Testis (tissue), 3 donors: ENCODE data around the gene SLC24A1. TPM values are rescaled to one million over a fixed set of nuclear protein-coding genes. Genes with fewer than 3 reads are reported as not detected.

ENCODE experiments used
- DNase-seq: peaks from one replicate; pipeline ENCODE4 v3.0.0-alpha.2; 2019
- H3K27ac ChIP-seq, 2 donors: fragments of 200-600 bp; sonication (generic); one replicate each; pipeline ENCODE4 v1.5.1; 2019
- H3K27me3 ChIP-seq: fragments of 200-600 bp; sonication (generic); one replicate; pipeline ENCODE4 v1.5.1; 2019
- H3K36me3 ChIP-seq: fragments of 200-600 bp; sonication (generic); one replicate; pipeline ENCODE4 v1.5.1; 2017; ENCODE audit warnings: low read depth; ENCODE audit errors: missing control alignments
- H3K4me1 ChIP-seq: fragments of 200-600 bp; sonication (generic); one replicate; pipeline ENCODE4 v1.5.1; 2019
- H3K4me3 ChIP-seq, 2 donors: fragments of 200-600 bp; sonication (generic); one replicate each; pipeline ENCODE4 v1.5.1; 2017 to 2019
- H3K9me3 ChIP-seq: fragments of 200-600 bp; sonication (generic); one replicate; pipeline ENCODE4 v1.5.1; 2017
- CTCF ChIP-seq, 3 experiments: fragments of 450-650 bp in 2 of 3; fragments of 200-600 bp in 1 of 3; sonication (generic) in 1 of 3; IDR thresholded peaks; one replicate each; pipeline ENCODE4 v1.5.1; 2016 to 2019; ENCODE audit warnings: antibody characterized with exemption in 3 of 3, mild to moderate bottlenecking in 2 of 3, moderate library complexity in 1 of 3
- POLR2A ChIP-seq: fragments of 450-650 bp; IDR thresholded peaks from one replicate; pipeline ENCODE4 v1.6.1; 2017; ENCODE audit warnings: antibody characterized with exemption, mild to moderate bottlenecking, moderate library complexity
- WGBS, 2 donors: methylation state at CpG; one replicate each; pipeline ENCODE4 v1.1.5; 2018; 5-methylcytosine and 5-hydroxymethylcytosine counted together
- intact Hi-C: fragments of 100-400 bp; cut with DNase I; formaldehyde crosslinking; loops from one replicate; pipeline ENCODE4 v1.15.1; 2023; ENCODE audit warnings: low total_unique reads
- polyA plus RNA-seq: library from polyadenylated mRNA; stranded (reverse); fragments of 350-450 nt; fragmentation: Illumina TruSeq; extraction: RNeasy Lipid Tissue Mini Kit (QIAGEN cat#74804); gene quantifications from one replicate; pipeline ENCODE4 v1.2.3, GENCODE V29; 2014; ENCODE audit warnings: low read depth, low replicate concordance; ENCODE audit not compliant: insufficient read depth
- total RNA-seq, 2 donors: library from RNA; depleted of rRNA; stranded (reverse); fragments of >200 nt; gene quantifications; one replicate each; pipeline ENCODE4 v1.2.3, GENCODE V29; 2016

SLC24A1 gene
- total and polyA plus RNA-seq, 3 donors from 2014 or later, result 13.4 to 24.3 (median 16.9) TPM

- H3K9me3 ChIP-seq, result no peaks in the 10 kb centered on the region
- H3K36me3 ChIP-seq, result no peaks in the 10 kb centered on the region
- no peaks in the 10 kb centered on the region for H3K27me3 ChIP-seq
- no peak for DNase-seq
- no peak overlapping the region for H3K27ac ChIP-seq
- H3K4me3 ChIP-seq, result no peak overlapping the region
- no peaks in the 10 kb centered on the region for H3K4me1 ChIP-seq
- intact Hi-C loops, result no loop called here
- TF ChIP-seq CTCF (IDR thresholded peaks at IDR 0.05) (no peak), POLR2A (no peak)
- 91 to 92% methylated on average over 2 of the region's 2 CpGs for WGBS, 2 donors
Measured at GRCh38 chr15:65620833-65621232, 905 bp upstream of the SLC24A1 start.

- intact Hi-C loops, result no loop called here
- Histone ChIP-seq H3K4me3 (no peak overlapping the region), H3K36me3 (no peaks in the 10 kb centered on the region), H3K27me3 (no peaks in the 10 kb centered on the region), H3K9me3 (no peaks in the 10 kb centered on the region), H3K27ac (no peak overlapping the region), H3K4me1 (no peaks in the 10 kb centered on the region)
- no peak for DNase-seq
- TF ChIP-seq POLR2A, result no peak
- TF ChIP-seq CTCF (IDR thresholded peaks at IDR 0.05), result no peak
Measured at GRCh38 chr15:65623103-65623502, 1.4 kb downstream of the SLC24A1 start.

- no peaks in the 10 kb centered on the region for H3K36me3 ChIP-seq
- intact Hi-C loops, result no loop called here
- TF ChIP-seq POLR2A (no peak), CTCF (IDR thresholded peaks at IDR 0.05) (no peak)
- DNase-seq, result no peak
- 76 to 77% methylated on average over 4 of the region's 4 CpGs for WGBS, 2 donors
- no peak overlapping the region for H3K4me3 ChIP-seq
- no peak overlapping the region for H3K27ac ChIP-seq
- no peaks in the 10 kb centered on the region for H3K4me1 ChIP-seq
- H3K27me3 ChIP-seq, result no peaks in the 10 kb centered on the region
- no peaks in the 10 kb centered on the region for H3K9me3 ChIP-seq
Measured at GRCh38 chr15:65626856-65627255, 5.1 kb downstream of the SLC24A1 start.

- no peaks in the 10 kb centered on the region for H3K36me3 ChIP-seq
- WGBS, 2 donors, result 86 to 92% methylated on average over 3 of the region's 3 CpGs
- intact Hi-C loops, result no loop called here
- no peaks in the 10 kb centered on the region for H3K9me3 ChIP-seq
- no peak overlapping the region for H3K4me3 ChIP-seq
- H3K4me1 ChIP-seq, result no peaks in the 10 kb centered on the region
- no peaks in the 10 kb centered on the region for H3K27me3 ChIP-seq
- no peak for TF ChIP-seq CTCF (IDR thresholded peaks at IDR 0.05)
- TF ChIP-seq POLR2A, result no peak
- no peak overlapping the region for H3K27ac ChIP-seq
- no peak for DNase-seq
Measured at GRCh38 chr15:65629548-65629947, 7.8 kb downstream of the SLC24A1 start.

GRCh38 chr15:65630760-65631159 is 9.0 kb downstream of the SLC24A1 start:
- no peak overlapping the region for H3K4me3 ChIP-seq
- H3K36me3 ChIP-seq, result no peaks in the 10 kb centered on the region
- TF ChIP-seq POLR2A, result no peak
- TF ChIP-seq CTCF (IDR thresholded peaks at IDR 0.05), result no peak
- intact Hi-C loops, result no loop called here
- H3K9me3 ChIP-seq, result no peaks in the 10 kb centered on the region
- no peaks in the 10 kb centered on the region for H3K27me3 ChIP-seq
- H3K4me1 ChIP-seq, result no peaks in the 10 kb centered on the region
- no peak overlapping the region for H3K27ac ChIP-seq
- WGBS, 2 donors, result 91 to 97% methylated on average over 5 of the region's 5 CpGs
- no peak for DNase-seq
